BJ (cell line): ENCODE data around the gene ADAM15. TPM values are rescaled to one million over a fixed set of nuclear protein-coding genes. Genes with fewer than 3 reads are reported as not detected.

Source experiments
- CTCF ChIA-PET: fragments of 350-600 bp; formaldehyde crosslinking; extraction: SDS; loops from one replicate; lab custom pipeline; 2021; ENCODE audit warnings: antibody characterized with exemption, inconsistent platforms; lab: Yijun Ruan, JAX
- POLR2A ChIA-PET: fragments of 300-600 bp; sonication (Branson Sonifier 250); formaldehyde crosslinking; extraction: SDS; loops from one replicate; lab custom pipeline; 2021; ENCODE audit warnings: antibody characterized with exemption; lab: Charles Lee
- DNase-seq: peaks from one replicate; pipeline ENCODE4 v3.0.0-alpha.2; 2011; ENCODE audit warnings: low read depth
- H3K27me3 ChIP-seq: 2 replicates; pipeline ENCODE4 v1.6.0; 2011; ENCODE audit warnings: low read length; ENCODE audit not compliant: control insufficient read depth, insufficient read depth
- H3K36me3 ChIP-seq: 2 replicates; pipeline ENCODE4 v1.5.1; 2011; ENCODE audit warnings: low read length; ENCODE audit not compliant: control insufficient read depth, insufficient read depth
- H3K4me3 ChIP-seq: 2 replicates; pipeline ENCODE4 v1.5.1; 2011; ENCODE audit warnings: low read depth, mild to moderate bottlenecking, control low read depth, low read length
- polyA plus RNA-seq: library from polyadenylated mRNA; depleted of rRNA; stranded (reverse); fragments of >200 nt; gene quantifications from 2 replicates; pipeline ENCODE4 v1.2.3, GENCODE V29; 2011
- TF ChIP-seq, protein P1 (sequence below): IDR thresholded peaks from 2 replicates; pipeline ENCODE4 v1.5.1; 2011; ENCODE audit warnings: low read depth, mild to moderate bottlenecking, control low read depth, inconsistent platforms, low read length, moderate library complexity; ENCODE audit not compliant: insufficient read depth

ADAM15 gene
- polyA plus RNA-seq, 1 experiment = 88.8 TPM

DNA sequence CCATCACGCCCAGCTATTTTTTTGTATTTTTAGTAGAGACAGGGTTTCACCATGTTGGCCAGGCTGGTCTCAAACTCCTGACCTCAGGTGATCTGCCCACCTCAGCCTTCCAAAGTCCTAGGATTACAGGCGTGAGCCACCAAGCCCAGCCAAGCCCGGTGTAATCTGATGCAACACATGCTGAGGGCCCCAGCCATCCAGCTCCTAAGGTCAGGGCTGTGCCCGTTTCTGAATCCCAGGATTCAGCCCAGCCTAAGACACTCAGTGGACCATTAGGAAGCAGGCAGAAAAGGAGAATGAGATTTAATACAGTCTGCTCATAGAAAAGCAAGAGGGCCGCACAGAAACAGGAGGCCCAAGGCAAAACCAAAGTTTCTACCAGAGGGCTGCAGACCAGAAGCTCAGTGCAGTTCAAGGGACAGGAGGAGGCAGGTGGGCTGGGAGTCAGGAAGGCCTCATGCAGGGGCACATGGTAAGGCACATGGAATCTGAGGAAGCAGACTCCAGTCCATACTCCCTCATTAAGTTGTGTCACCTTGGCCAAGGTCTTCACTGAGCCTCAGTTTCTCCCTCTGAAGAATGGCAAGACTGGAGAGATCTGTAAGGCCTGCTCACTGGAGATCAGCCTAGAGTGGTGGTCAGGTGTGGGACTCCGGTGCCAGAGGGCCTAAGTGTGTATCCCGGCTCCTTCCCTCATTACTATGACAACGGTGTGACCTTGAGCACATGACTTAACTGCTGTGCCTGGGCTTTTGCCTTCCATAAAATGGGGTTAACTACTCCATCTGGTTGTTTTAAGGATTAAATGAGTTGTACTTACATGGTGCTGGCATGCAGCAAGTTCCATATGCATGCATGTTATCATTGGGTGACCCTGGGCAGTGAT is 2.4 kb upstream of the ADAM15 start:
- TF ChIP-seq, protein P1, sequence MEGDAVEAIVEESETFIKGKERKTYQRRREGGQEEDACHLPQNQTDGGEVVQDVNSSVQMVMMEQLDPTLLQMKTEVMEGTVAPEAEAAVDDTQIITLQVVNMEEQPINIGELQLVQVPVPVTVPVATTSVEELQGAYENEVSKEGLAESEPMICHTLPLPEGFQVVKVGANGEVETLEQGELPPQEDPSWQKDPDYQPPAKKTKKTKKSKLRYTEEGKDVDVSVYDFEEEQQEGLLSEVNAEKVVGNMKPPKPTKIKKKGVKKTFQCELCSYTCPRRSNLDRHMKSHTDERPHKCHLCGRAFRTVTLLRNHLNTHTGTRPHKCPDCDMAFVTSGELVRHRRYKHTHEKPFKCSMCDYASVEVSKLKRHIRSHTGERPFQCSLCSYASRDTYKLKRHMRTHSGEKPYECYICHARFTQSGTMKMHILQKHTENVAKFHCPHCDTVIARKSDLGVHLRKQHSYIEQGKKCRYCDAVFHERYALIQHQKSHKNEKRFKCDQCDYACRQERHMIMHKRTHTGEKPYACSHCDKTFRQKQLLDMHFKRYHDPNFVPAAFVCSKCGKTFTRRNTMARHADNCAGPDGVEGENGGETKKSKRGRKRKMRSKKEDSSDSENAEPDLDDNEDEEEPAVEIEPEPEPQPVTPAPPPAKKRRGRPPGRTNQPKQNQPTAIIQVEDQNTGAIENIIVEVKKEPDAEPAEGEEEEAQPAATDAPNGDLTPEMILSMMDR = no peak
- no peaks in the 10 kb centered on the region for H3K27me3 ChIP-seq
- H3K4me3 ChIP-seq = no peak overlapping the region
- ChIA-PET CTCF (interaction anchor here (0.6 to 10.2 kb wide), 8 partner anchors 13 to 105 kb away, joined by 3 to 86 read pairs (median 5); no protein-coding TSS in a partner anchor), POLR2A (no interaction called here)
- DNase-seq = no peak
- H3K36me3 ChIP-seq = no peaks in the 10 kb centered on the region

GRCh38 chr1:155049651-155050559 is 1.2 kb upstream of the ADAM15 start:
- peak overlapping the region; percentile 68; the same call in 1 of the 2 replicates for H3K4me3 ChIP-seq
- POLR2A ChIA-PET = interaction anchor here (0.6 kb wide), 1 partner anchor 206 kb away, joined by 3 read pairs; no protein-coding TSS in a partner anchor
- no peaks in the 10 kb centered on the region for H3K27me3 ChIP-seq
- H3K36me3 ChIP-seq = no peaks in the 10 kb centered on the region; the same call in none of the 2 replicates
- CTCF ChIA-PET = interaction anchor here (0.6 to 10.2 kb wide), 16 partner anchors 8 to 106 kb away, joined by 3 to 86 read pairs (median 5); partner anchors contain the start of genes DCST1, DCST2, LENEP and SHC1
- TF ChIP-seq, protein P1 = no peak
- DNase-seq = no peak

GRCh38 chr1:155051342-155051776 is 243 bp downstream of the ADAM15 start:
- no peak for DNase-seq
- TF ChIP-seq, protein P1 = no peak
- Histone ChIP-seq H3K36me3 (peaks cover 7% of the 10 kb centered on the region), H3K27me3 (no peaks in the 10 kb centered on the region), H3K4me3 (peak overlapping the region; percentile 68)
- ChIA-PET CTCF (interaction anchor here (0.7 to 3.9 kb wide), 31 partner anchors 9 to 571 kb away, joined by 3 to 44 read pairs (median 4); partner anchors contain the start of genes DCST1, DCST2, EFNA3 and EFNA4), POLR2A (interaction anchor here (1.0 kb wide), 1 partner anchor 13 kb away, joined by 4 read pairs; no protein-coding TSS in a partner anchor)

GRCh38 chr1:155051777-155052398 is 772 bp downstream of the ADAM15 start:
- H3K36me3 ChIP-seq = peaks cover 11% of the 10 kb centered on the region
- peak overlapping the region; percentile 68 for H3K4me3 ChIP-seq
- POLR2A ChIA-PET = no interaction called here
- CTCF ChIA-PET = interaction anchor here (0.7 to 14.3 kb wide), 17 partner anchors 9 to 121 kb away, joined by 3 to 168 read pairs (median 7); partner anchors contain the start of genes DCST1, DCST2, EFNA4 and KRTCAP2
- DNase-seq = no peak
- TF ChIP-seq, protein P1 = no peak
- H3K27me3 ChIP-seq = no peaks in the 10 kb centered on the region
